ENCODE results near the gene POLE.
"Not testable (repeated sequence)": the region's sequence is repeated elsewhere in the genome, so short reads cannot be mapped to it uniquely, and the experiment has no call there.

POLE gene

GRCh38 chr12:132601171-132601883 is 85.8 kb downstream of the POLE start:
- DNase-seq (ENCODE audit: low read depth in 2 of 2, low spot score in 1 of 2): no peak

GRCh38 chr12:132600048-132601032 is 86.8 kb downstream of the POLE start:
- DNase-seq (ENCODE audit: low read depth in 2 of 2, low spot score in 1 of 2): no peak

GRCh38 chr12:132599502-132599901 is 87.6 kb downstream of the POLE start:
- not testable (repeated sequence) for DNase-seq (ENCODE audit: low read depth in 2 of 2, low spot score in 1 of 2)

- DNase-seq (ENCODE audit: low read depth in 2 of 2, low spot score in 1 of 2): no peak
Observed at GRCh38 chr12:132597333-132598316, 89.5 kb downstream of the POLE start.

GRCh38 chr12:132596016-132596415 is 91.1 kb downstream of the POLE start:
- no peak for DNase-seq (ENCODE audit: low read depth in 2 of 2, low spot score in 1 of 2)

- DNase-seq (ENCODE audit: low read depth in 2 of 2, low spot score in 1 of 2): no peak
Observed at GRCh38 chr12:132595183-132595582, 92.0 kb downstream of the POLE start.

- DNase-seq (ENCODE audit: low read depth in 2 of 2, low spot score in 1 of 2): no peak
Observed at GRCh38 chr12:132593938-132594358, 93.2 kb downstream of the POLE start.

GRCh38 chr12:132593521-132593920 is 93.6 kb downstream of the POLE start:
- DNase-seq (ENCODE audit: low read depth in 2 of 2, low spot score in 1 of 2): no peak

- no peak for DNase-seq (ENCODE audit: low read depth in 2 of 2, low spot score in 1 of 2)
Observed at GRCh38 chr12:132593071-132593470, 94.1 kb downstream of the POLE start.

- no peak for DNase-seq (ENCODE audit: low read depth in 2 of 2, low spot score in 1 of 2)
Observed at GRCh38 chr12:132592282-132592970, 94.7 kb downstream of the POLE start.

- no peak for DNase-seq (ENCODE audit: low read depth in 2 of 2, low spot score in 1 of 2)
Observed at GRCh38 chr12:132591107-132591935, 95.8 kb downstream of the POLE start.

- DNase-seq (ENCODE audit: low read depth in 2 of 2, low spot score in 1 of 2): no peak
Observed at GRCh38 chr12:132588821-132589669, 98.1 kb downstream of the POLE start.

- DNase-seq (ENCODE audit: low read depth in 2 of 2, low spot score in 1 of 2): no peak
Observed at GRCh38 chr12:132588319-132588718, 98.8 kb downstream of the POLE start.

- no peak for DNase-seq (ENCODE audit: low read depth in 2 of 2, low spot score in 1 of 2)
Observed at GRCh38 chr12:132587781-132588180, 99.4 kb downstream of the POLE start.

- DNase-seq (ENCODE audit: low read depth in 2 of 2, low spot score in 1 of 2): no peak
Observed at GRCh38 chr12:132586929-132587328, 100.2 kb downstream of the POLE start.

- DNase-seq (ENCODE audit: low read depth in 2 of 2, low spot score in 1 of 2): no peak
Observed at GRCh38 chr12:132585177-132585576, 102.0 kb downstream of the POLE start.

- DNase-seq (ENCODE audit: low read depth in 2 of 2, low spot score in 1 of 2): no peak
Observed at GRCh38 chr12:132584429-132584828, 102.7 kb downstream of the POLE start.

GRCh38 chr12:132583736-132584135 is 103.4 kb downstream of the POLE start:
- no peak for DNase-seq (ENCODE audit: low read depth in 2 of 2, low spot score in 1 of 2)

GRCh38 chr12:132583411-132583710 is 103.8 kb downstream of the POLE start:
- DNase-seq (ENCODE audit: low read depth in 2 of 2, low spot score in 1 of 2): no peak
